ENCODE measurements around the gene RAB1B.

The RAB1B gene

DNA sequence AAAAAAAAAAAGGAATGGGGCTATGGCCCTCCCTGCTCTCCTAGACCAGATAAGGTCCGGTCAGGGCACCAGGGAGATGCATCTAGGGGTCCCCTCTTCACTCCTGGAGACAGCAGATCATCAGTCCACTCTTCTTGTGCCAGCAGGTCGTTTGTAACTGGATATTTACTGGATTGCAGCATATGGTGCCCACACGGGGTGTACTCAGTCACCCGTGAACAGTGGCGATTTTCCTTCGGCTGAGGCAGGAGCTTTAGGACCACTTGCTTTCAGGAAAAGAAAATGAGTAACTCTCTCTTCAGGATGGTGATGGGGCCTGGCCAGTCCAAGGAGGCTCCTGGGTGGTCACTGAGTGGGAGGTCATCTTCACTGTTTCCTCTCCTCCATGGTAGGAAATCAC, 38.3 kb upstream of the RAB1B start:
- H3K4me1 Mint-ChIP-seq (ENCODE audit: low read depth in 2 of 2), result no peaks in the 10 kb centered on the region
- ATAC-seq (replicated peaks), result no peak
- H3K27ac Mint-ChIP-seq, result peak overlapping the region in 1 of 2 donors; percentile 82
- no peaks in the 10 kb centered on the region for H3K27me3 Mint-ChIP-seq
- peaks cover 46% of the 10 kb centered on the region for H3K36me3 Mint-ChIP-seq (ENCODE audit: insufficient read depth)
- no peak for DNase-seq
- H3K9me3 Mint-ChIP-seq, result no peaks in the 10 kb centered on the region
- no peak overlapping the region for H3K4me3 Mint-ChIP-seq

DNA sequence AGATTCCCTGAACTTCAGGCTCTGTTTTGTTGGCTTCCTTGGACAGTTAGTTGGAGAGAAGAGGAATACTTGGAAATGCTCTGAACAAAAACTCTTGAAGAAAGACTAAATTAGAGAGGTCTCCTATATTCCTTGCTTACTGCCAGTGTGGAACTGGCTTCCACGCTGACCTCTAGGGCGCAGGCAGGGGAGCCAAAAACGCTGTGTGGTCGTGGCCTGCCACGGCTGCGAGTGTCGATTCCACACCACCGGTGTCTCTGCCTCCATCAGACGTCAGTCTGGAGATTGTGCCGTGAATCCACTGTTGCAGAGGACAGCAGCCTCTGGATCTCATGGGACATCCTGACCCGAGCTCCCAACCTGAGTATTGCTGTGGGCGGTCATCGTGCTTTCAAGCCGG, 37.5 kb upstream of the RAB1B start:
- Mint-ChIP-seq H3K9me3 (no peaks in the 10 kb centered on the region), H3K4me3 (no peak overlapping the region), H3K36me3 (ENCODE audit: insufficient read depth) (peaks cover 52% of the 10 kb centered on the region), H3K4me1 (ENCODE audit: low read depth in 2 of 2) (no peaks in the 10 kb centered on the region), H3K27ac (no peak overlapping the region), H3K27me3 (no peaks in the 10 kb centered on the region)
- ATAC-seq (replicated peaks) (no peak), DNase-seq (no peak)

DNA sequence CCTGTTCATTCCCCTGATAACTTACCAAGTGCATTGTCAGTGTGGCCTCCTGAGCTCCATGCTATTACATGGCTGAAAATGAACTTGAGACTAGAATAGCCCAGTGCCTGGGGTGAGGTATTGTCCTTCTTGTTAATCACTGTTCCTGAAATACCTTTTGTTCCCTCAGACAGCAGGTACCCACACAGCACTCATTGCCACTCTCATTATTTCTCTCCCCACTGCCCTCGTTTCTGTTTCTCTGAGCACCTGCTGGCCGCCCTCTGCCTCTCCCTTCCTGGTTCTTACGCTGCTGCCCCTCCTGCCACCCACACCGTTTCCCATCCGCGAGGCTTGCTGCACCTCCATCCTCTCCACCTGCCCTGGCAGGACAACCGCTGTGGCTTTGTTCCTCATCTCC, 36.9 kb upstream of the RAB1B start:
- Mint-ChIP-seq H3K4me1 (ENCODE audit: low read depth in 2 of 2) (no peaks in the 10 kb centered on the region), H3K27me3 (no peaks in the 10 kb centered on the region), H3K27ac (peak overlapping the region in 1 of 2 donors; percentile 63), H3K9me3 (no peaks in the 10 kb centered on the region), H3K4me3 (no peak overlapping the region), H3K36me3 (ENCODE audit: insufficient read depth) (peaks cover 54% of the 10 kb centered on the region)
- ATAC-seq (replicated peaks) (no peak), DNase-seq (no peak)

DNA sequence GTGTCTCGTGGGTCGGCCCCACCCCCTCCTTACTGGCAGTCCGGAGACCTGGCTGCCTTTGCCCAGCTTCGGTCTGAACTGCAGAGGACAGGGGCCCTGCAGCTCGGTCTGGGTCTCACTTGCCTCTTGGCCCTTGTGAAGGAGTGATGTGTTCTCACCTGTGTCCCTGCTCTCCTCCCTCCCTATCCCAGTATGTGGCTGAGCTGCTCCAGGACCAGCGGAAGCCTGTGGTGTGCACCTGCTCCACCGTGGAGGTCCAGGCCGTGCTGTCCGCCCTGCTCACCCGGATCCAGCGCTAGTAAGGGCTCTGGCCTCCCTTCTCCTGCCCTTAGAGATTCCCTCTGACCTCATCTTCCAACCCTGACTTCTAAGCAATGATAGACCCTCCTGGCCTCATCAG, 35.7 kb upstream of the RAB1B start:
- H3K4me3 Mint-ChIP-seq, result no peak overlapping the region
- DNase-seq, result no peak
- H3K9me3 Mint-ChIP-seq, result no peaks in the 10 kb centered on the region
- no peak overlapping the region for H3K27ac Mint-ChIP-seq
- no peak for ATAC-seq (replicated peaks)
- peaks cover 3 to 5% of the 10 kb centered on the region in 2 donors for H3K4me1 Mint-ChIP-seq (ENCODE audit: low read depth in 2 of 2)
- H3K36me3 Mint-ChIP-seq (ENCODE audit: insufficient read depth), result peaks cover 57% of the 10 kb centered on the region
- no peaks in the 10 kb centered on the region for H3K27me3 Mint-ChIP-seq

DNA sequence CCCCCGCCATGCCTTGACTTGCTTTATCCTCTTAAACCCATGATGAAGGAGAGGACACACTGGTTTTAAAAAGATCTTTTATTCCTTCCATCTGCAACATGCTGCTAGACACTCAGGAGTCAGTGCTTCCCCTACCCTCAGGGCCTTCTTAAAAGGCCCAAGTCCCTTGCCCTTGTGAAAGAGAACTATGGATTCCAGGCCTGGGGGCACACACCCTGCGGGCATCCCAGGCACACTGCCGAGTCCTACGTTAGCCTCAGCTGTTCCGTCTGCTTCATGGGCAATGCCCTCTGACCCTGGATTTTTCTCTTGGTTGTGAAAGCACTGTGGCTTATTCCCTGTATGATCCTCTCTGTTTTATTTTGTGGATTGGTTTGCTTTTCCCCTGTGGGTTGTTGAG, 35.1 kb upstream of the RAB1B start:
- ATAC-seq (replicated peaks) (no peak), DNase-seq (no peak)
- Mint-ChIP-seq H3K4me3 (no peak overlapping the region), H3K36me3 (ENCODE audit: insufficient read depth) (peaks cover 51% of the 10 kb centered on the region), H3K27me3 (no peaks in the 10 kb centered on the region), H3K27ac (peak overlapping the region; percentile 25 to 27), H3K9me3 (no peaks in the 10 kb centered on the region), H3K4me1 (ENCODE audit: low read depth in 2 of 2) (peaks cover 3 to 5% of the 10 kb centered on the region in 2 donors)

DNA sequence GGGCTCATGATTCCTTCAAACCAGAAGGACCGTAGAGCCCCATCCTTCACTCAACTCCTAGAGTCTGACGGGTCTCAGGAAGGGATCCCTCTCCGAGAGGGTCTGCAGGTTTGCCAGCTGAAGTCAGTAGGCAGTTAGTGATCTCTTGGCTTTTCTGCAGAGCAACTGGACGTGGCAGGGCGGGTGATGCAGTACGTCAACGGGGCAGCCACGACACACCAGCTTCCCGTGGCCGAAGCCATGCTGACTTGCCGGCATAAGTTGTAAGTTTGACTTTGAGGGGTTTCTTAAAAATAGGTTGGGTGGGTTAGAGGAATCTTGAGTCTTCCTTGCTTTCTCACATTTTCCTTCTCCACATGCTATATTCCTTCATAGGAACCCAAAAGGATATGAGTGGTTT, 33.3 kb upstream of the RAB1B start:
- Mint-ChIP-seq H3K27me3 (no peaks in the 10 kb centered on the region), H3K9me3 (no peaks in the 10 kb centered on the region), H3K27ac (peak overlapping the region in 1 of 2 donors; percentile 81), H3K36me3 (ENCODE audit: insufficient read depth) (peaks cover 53% of the 10 kb centered on the region), H3K4me1 (ENCODE audit: low read depth in 2 of 2) (peaks cover 3 to 5% of the 10 kb centered on the region in 2 donors), H3K4me3 (no peak overlapping the region)
- ATAC-seq (replicated peaks) (no peak), DNase-seq (no peak)

DNA sequence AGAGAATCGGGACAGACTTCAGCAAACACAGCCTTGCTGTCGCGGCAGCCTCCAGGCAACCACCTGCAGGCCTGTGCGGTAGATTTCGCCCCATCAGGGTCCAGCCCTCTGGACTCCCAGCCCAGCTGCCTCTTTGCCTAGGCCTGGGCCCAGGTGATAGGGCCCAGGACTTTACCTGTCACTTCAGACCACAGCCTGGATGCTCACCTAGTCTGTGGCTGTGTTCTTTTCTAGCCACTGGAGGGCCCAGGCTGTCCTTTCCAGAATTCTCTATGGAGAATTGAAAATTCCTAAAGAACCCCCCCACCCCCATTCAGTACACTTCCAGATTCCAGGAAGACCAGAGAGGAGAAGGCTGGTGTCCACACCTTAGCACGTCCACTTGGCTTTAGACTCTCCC, 30.6 kb upstream of the RAB1B start:
- H3K4me3 Mint-ChIP-seq, result no peak overlapping the region
- ATAC-seq (replicated peaks), result no peak
- DNase-seq, result no peak
- peak overlapping the region; percentile 17 to 75 for H3K27ac Mint-ChIP-seq
- H3K4me1 Mint-ChIP-seq (ENCODE audit: low read depth in 2 of 2), result peaks cover 3 to 5% of the 10 kb centered on the region in 2 donors
- H3K27me3 Mint-ChIP-seq, result no peaks in the 10 kb centered on the region
- peaks cover 44% of the 10 kb centered on the region for H3K36me3 Mint-ChIP-seq (ENCODE audit: insufficient read depth)
- H3K9me3 Mint-ChIP-seq, result no peaks in the 10 kb centered on the region

DNA sequence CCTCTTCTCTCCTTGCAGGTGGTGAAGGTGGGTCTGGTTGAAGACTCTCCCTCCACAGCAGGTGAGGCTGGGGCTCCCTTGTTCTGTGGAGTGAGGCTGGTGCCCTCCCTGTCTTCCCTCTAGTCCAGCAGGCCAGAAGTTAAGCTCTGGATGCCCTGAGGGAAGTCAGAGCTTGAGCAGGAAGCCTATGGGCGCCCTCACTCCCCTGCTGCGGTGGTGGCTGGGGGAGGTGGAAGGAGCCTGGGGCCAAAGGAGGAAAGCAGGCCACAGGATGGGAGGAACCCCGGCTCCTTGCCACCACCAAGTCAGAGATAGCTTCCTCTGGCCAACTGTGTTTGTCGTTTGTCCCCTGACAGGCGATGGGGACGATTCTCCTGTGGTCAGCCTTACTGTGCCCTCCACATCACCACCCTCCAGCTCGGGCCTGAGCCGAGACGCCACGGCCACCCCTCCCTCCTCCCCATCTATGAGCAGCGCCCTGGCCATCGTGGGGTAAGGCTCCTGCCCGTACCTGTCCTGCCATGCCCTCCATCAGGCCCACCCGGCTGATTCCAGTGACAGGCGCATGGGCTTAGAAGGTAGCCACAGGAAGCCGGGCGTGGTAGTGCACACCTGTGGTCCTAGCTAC, 29.5 kb upstream of the RAB1B start:
- H3K36me3 Mint-ChIP-seq (ENCODE audit: insufficient read depth), result peaks cover 44% of the 10 kb centered on the region
- DNase-seq (no peak), ATAC-seq (replicated peaks) (no peak)
- H3K27ac Mint-ChIP-seq, result no peak overlapping the region
- peaks cover 6 to 7% of the 10 kb centered on the region in 2 donors for H3K4me1 Mint-ChIP-seq (ENCODE audit: low read depth in 2 of 2)
- H3K9me3 Mint-ChIP-seq, result no peaks in the 10 kb centered on the region
- peak overlapping the region in 1 of 2 donors; percentile 33 for H3K4me3 Mint-ChIP-seq
- H3K27me3 Mint-ChIP-seq, result no peaks in the 10 kb centered on the region

DNA sequence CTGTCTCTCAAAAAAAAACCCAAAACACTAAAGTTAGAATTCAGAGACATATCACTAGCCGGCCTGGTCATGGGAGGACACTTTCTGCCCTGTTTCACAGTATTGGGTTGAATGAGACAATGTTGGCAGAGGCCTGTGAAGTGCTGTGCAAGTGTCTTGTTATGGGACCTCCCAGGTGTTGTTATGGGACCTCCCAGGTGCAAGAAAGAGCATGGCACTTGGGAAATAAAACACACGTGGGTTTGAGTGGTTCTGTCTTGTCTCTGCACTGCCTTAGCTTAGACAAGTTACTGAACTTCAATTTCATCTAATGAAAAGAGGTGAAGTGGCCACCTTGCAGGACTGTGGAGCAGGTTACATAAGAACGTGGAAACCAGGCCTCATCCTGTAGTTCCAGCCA, 28.9 kb upstream of the RAB1B start:
- no peak overlapping the region for H3K4me3 Mint-ChIP-seq
- H3K27ac Mint-ChIP-seq, result no peak overlapping the region
- ATAC-seq (replicated peaks) (no peak), DNase-seq (no peak)
- H3K4me1 Mint-ChIP-seq (ENCODE audit: low read depth in 2 of 2), result peaks cover 7 to 8% of the 10 kb centered on the region in 2 donors
- peaks cover 40% of the 10 kb centered on the region for H3K36me3 Mint-ChIP-seq (ENCODE audit: insufficient read depth)
- no peaks in the 10 kb centered on the region for H3K27me3 Mint-ChIP-seq
- H3K9me3 Mint-ChIP-seq, result no peaks in the 10 kb centered on the region

DNA sequence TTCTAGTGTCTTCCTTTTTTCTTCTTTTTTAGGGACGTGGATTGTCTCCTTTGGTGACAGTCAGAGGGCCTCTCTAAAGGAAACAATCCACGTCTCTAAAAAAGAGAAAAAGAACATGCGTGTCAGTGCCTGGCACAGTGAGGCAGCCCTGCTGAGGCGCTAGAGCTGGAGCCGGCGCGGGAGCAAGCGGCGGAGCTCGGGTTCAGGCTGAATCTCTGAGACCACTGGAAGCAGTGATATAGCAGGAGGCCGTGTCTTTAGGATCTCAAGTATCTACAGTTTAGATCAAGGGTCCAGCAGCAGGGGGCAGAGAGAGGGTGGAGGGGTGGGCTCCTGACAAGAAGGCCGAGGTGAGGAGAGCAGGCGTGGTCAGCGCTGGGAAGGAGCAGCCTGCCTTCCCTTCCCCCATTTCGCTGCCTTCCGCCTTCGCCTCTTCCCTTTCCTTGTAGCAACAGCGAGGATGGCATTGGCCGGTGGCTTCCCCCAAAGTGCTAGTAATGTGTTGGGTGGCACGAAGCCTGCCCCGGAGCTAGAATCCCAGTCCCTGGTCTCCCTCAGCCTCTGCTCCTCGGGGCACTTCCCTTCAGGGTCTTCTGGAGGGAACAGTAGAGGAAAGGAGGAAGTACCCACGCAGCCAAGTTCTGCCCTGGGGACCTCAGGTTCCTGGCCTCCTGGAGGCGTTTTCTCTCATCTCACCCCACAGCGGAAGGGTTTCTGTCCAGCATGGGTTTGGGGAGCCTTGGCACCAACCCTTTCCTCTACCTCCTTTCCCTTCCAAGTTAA, 28.2 kb upstream of the RAB1B start:
- DNase-seq (no peak), ATAC-seq (replicated peaks) (no peak)
- H3K4me3 Mint-ChIP-seq, result no peak overlapping the region
- H3K27ac Mint-ChIP-seq, result peak overlapping the region; percentile 83
- no peaks in the 10 kb centered on the region for H3K9me3 Mint-ChIP-seq
- peaks cover 7 to 8% of the 10 kb centered on the region in 2 donors for H3K4me1 Mint-ChIP-seq (ENCODE audit: low read depth in 2 of 2)
- no peaks in the 10 kb centered on the region for H3K27me3 Mint-ChIP-seq
- peaks cover 34% of the 10 kb centered on the region for H3K36me3 Mint-ChIP-seq (ENCODE audit: insufficient read depth)

DNA sequence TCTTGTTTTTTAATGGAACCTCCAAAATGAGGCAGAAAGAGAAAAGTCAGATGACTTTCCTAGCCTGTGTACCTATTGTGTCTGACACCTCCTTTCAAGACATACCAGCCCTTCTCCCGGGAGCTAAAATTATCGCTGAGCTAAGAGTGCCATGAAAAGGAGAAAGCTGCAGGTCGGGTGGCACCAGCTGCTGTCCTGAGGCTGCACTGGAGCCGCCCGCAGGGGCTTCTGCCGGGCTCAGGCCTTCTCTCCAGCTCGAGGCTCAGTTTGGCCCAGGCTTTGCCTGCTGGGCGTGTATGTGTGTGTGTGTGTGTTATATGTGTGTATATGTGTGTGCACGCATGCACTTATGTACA, 27.7 kb upstream of the RAB1B start:
- H3K27me3 Mint-ChIP-seq, result no peaks in the 10 kb centered on the region
- H3K36me3 Mint-ChIP-seq (ENCODE audit: insufficient read depth), result peaks cover 34% of the 10 kb centered on the region
- H3K4me1 Mint-ChIP-seq (ENCODE audit: low read depth in 2 of 2), result peaks cover 7 to 8% of the 10 kb centered on the region in 2 donors
- ATAC-seq (replicated peaks) (no peak), DNase-seq (no peak)
- H3K9me3 Mint-ChIP-seq, result no peaks in the 10 kb centered on the region
- H3K4me3 Mint-ChIP-seq, result no peak overlapping the region
- H3K27ac Mint-ChIP-seq, result peak overlapping the region; percentile 83

DNA sequence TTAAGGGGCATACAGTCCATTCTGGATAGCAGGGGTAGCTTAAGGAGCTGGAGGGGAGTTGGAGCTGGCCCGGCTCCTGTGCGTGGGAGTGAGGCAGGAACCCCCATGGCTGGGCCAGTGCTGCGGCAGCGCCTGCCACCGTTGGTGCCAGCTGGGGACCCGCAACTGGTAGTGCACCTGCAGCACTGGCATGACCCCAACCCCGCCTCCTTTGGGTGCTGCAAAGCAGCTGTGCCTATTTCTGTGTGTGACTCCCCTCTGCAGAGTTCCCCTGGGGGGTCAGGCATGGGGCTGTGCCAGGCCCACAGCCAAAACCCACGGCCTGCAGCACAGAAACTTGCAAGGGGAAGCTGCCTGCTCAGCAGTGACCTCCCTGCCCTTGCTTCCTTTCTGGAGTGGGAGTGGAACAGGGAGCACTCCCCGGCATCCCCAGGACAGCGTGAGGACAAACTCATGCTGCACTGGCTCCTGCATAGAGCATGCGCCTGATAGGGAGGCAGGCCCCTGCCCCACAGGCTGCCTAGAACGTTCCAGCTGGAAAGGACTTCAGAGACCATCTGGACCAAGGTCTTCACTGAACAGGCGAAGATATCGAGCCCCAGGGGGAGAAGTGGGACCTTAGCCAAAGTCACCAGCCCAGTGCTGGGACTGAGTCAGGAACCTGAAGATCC, 26.2 kb upstream of the RAB1B start:
- no peak for ATAC-seq (replicated peaks)
- DNase-seq, result no peak
- Mint-ChIP-seq H3K4me1 (ENCODE audit: low read depth in 2 of 2) (peaks cover 6 to 8% of the 10 kb centered on the region in 2 donors), H3K4me3 (no peak overlapping the region), H3K27ac (peak overlapping the region in 1 of 2 donors; percentile 83), H3K36me3 (ENCODE audit: insufficient read depth) (peaks cover 27% of the 10 kb centered on the region), H3K9me3 (no peaks in the 10 kb centered on the region), H3K27me3 (no peaks in the 10 kb centered on the region)

DNA sequence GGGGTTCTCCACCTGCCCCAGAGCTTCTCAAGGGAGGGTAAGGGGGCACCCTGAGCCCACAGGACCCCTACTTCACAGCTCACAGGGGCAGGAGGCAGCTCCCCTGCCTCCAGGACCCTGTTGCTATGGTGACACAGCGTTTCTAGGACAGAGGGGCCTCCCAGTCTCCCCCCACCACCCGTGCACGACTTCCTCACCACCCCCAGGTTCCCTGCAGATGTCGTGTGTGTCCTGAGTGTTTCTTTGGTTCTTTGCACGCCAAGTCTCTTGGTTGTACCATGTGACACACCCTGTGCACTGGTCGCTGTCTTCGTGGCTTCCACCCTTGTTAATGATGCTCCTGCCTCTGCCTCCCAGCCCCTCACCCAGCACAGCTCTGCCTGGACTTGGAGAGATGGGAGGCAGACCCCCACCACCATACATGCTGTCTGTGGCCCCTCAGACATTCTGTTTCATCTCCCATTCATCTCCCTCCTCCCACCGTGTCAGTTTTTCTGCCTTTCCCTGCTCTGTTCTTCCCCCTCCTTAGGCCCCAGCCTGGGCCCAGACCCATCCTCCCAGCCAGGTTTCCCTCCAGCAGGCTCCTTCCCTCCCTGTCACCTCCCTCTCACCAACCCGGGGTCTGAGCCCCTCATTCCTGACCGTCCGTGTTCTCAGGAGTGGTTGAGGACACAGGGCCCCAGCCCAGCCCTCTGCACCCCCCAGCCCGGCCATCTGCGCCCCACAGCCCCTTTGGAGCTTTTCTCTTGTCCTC, 24.5 kb upstream of the RAB1B start:
- DNase-seq, result no peak
- no peaks in the 10 kb centered on the region for H3K27me3 Mint-ChIP-seq
- H3K9me3 Mint-ChIP-seq, result no peaks in the 10 kb centered on the region
- H3K27ac Mint-ChIP-seq, result peak overlapping the region; percentile 41 to 51
- ATAC-seq (replicated peaks), result no peak
- H3K4me1 Mint-ChIP-seq (ENCODE audit: low read depth in 2 of 2), result peaks cover 3% of the 10 kb centered on the region in 2 donors
- H3K4me3 Mint-ChIP-seq, result no peak overlapping the region
- H3K36me3 Mint-ChIP-seq (ENCODE audit: insufficient read depth), result peaks cover 29% of the 10 kb centered on the region

Data from effector memory CD8-positive, alpha-beta T cell (primary cell).